Fibroblast of mammary gland (primary cell): ENCODE data around the gene SFSWAP.
A peak's percentile ranks its signal among the peaks of the same experiment; 100 is the strongest.

Experiments
- DNase-seq: peaks from one replicate; pipeline ENCODE4 v3.0.0-alpha.2; 2010; ENCODE audit warnings: low read depth
- H3K4me3 ChIP-seq: 2 replicates; pipeline ENCODE4 v1.5.1; 2011; ENCODE audit warnings: low read depth, mild to moderate bottlenecking, low read length, moderate library complexity; ENCODE audit not compliant: control insufficient read depth
- CTCF ChIP-seq: conservative IDR thresholded peaks from 2 replicates; pipeline ENCODE4 v1.5.1; 2011; ENCODE audit warnings: low read depth, low read length, inconsistent platforms; ENCODE audit not compliant: control insufficient read depth, insufficient read depth

SFSWAP gene

GRCh38 chr12:131785763-131786330 is 75.0 kb downstream of the SFSWAP start:
- no peak overlapping the region for H3K4me3 ChIP-seq

GRCh38 chr12:131786331-131786730 is 75.4 kb downstream of the SFSWAP start:
- H3K4me3 ChIP-seq = no peak overlapping the region
- TF ChIP-seq CTCF = no peak
- no peak for DNase-seq

More at GRCh38 chr12:131785763-131786330, 75.0 kb downstream of the SFSWAP start:
- no peak for DNase-seq
- no peak for TF ChIP-seq CTCF

- TF ChIP-seq CTCF = no peak
- no peak overlapping the region for H3K4me3 ChIP-seq
- DNase-seq = no peak
Measured at GRCh38 chr12:131787143-131787660, 76.3 kb downstream of the SFSWAP start.

- H3K4me3 ChIP-seq = no peak overlapping the region
- no peak for TF ChIP-seq CTCF
- DNase-seq = no peak
Measured at GRCh38 chr12:131788070-131788469, 77.2 kb downstream of the SFSWAP start.

- TF ChIP-seq CTCF = no peak
- DNase-seq = no peak
- H3K4me3 ChIP-seq = no peak overlapping the region
Measured at GRCh38 chr12:131789638-131790037, 78.7 kb downstream of the SFSWAP start.

- peak; percentile 63 for DNase-seq
- no peak overlapping the region for H3K4me3 ChIP-seq
- TF ChIP-seq CTCF = no peak
Measured at GRCh38 chr12:131793243-131794022, 82.5 kb downstream of the SFSWAP start.
